ENCODE data around the gene RAD51B.

DNA sequence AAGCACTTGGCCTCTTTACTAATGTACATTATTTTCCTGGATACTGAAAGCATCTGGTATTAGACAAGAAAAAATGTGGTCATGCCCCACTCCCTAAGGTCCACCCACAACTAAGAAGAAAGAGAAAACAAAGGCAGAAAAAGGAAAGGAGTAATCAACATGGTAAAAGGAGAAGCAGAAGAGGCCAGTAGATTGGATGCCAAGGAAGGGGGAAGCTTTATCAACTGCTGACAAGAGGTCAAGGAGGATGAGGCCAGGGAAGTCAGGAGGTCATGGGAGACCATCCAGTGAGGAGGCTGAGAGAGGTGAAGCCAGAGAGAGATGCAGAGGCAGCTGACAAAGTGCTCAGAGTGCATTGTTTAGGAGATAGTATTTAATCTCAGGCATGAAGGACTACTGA, 589.8 kb downstream of the RAD51B start:
- TF ChIP-seq POLR2A (IDR thresholded peaks at IDR 0.05), result no peak
- TF ChIP-seq, protein P1, sequence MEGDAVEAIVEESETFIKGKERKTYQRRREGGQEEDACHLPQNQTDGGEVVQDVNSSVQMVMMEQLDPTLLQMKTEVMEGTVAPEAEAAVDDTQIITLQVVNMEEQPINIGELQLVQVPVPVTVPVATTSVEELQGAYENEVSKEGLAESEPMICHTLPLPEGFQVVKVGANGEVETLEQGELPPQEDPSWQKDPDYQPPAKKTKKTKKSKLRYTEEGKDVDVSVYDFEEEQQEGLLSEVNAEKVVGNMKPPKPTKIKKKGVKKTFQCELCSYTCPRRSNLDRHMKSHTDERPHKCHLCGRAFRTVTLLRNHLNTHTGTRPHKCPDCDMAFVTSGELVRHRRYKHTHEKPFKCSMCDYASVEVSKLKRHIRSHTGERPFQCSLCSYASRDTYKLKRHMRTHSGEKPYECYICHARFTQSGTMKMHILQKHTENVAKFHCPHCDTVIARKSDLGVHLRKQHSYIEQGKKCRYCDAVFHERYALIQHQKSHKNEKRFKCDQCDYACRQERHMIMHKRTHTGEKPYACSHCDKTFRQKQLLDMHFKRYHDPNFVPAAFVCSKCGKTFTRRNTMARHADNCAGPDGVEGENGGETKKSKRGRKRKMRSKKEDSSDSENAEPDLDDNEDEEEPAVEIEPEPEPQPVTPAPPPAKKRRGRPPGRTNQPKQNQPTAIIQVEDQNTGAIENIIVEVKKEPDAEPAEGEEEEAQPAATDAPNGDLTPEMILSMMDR (IDR thresholded peaks at IDR 0.05), result no peak
